Erythroblast (primary cell): ENCODE data around the gene SPATA6.

Source experiments
- GATA1 ChIP-seq: IDR thresholded peaks from 2 replicates; pipeline ENCODE4 v1.6.1; 2011; ENCODE audit warnings: low read depth, mild to moderate bottlenecking, control low read depth, low read length, moderate library complexity
- POLR2A ChIP-seq: IDR thresholded peaks from 2 replicates; pipeline ENCODE4 v1.6.1; 2011; ENCODE audit warnings: mild to moderate bottlenecking, low read length

DNA sequence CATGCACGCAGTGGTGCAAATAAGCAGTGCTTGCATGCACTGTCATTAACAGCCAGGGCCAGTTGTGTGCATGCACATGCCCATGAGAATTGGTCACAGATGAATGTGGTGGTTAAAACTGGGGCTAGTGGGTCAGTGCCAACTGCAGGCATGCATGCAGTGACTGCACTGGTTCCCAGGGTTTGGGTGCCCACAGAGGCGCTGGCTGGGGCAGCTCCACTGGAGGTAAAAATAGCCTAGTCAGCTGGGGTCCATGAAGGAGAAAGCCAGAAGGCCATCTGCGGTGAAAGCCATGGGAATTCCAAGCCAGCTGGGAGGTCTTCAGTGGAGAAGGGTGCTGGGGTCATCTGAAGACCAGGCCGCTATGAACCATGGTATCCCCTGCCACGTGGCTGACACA lies 179.3 kb downstream of the SPATA6 start:
- TF ChIP-seq POLR2A, result no peak
- TF ChIP-seq GATA1, result no peak
